Measurements from ENCODE around the gene PRDM2.

PRDM2 gene

DNA sequence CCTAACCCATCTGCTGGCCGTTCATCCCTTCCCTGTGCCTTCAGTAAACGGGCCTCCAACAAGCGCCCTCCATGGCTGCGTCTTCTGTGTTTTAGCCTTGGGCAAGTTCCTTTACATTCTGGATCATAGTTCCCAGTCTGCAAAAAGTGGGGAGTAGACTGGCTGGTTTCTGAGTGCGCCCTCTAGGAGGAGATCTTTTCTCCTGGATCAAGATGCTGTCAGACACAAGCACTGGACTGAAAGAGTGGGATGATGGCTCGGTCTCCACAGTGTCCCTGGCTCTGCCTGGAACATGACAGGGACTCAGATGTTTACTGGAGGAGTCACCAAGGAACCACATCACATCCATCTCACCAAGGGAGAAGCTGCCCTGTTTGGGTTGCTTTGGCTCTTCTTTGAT is 88.8 kb downstream of the PRDM2 start:
- no peak for ATAC-seq
- TF ChIP-seq ISL1 (CRISPR knock-in tag; IDR thresholded peaks at IDR 0.05) (no peak), ZC3H10 (CRISPR knock-in tag; IDR thresholded peaks at IDR 0.05) (no peak)

DNA sequence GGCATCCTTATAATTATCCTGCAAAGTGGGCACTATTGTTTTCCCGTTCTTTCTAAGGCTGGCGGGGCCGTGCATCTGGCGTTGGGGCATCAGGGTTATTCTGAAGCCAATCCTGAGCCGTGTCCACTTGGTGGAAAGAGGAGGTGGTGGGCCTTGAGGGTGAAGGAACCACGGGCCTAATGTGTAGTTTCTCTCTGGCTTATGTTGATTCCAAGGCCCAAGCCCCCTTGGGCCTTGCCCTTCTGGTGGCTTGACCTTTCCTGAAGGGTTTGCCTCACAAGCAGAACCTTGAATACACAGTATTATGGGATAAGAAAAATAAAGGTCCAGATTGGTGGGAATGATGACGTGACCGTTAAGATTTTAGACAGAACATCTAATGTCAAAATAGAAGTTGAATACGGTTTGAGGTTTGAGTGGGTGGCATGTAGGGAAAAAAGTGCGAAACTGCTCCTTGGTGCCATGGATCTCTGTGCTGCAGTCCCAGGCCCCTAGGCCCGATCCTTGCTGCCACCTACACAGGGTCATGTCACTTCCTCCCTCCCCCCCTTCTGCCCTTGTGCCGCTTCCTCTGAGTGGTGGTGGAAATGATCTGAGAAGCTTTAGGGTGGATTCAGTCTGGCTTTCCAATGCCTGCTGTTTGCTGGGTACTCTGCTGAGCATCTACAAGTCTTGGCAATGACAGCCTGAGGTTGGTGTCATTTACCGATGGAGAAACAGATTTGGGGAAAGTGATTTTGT is 90.5 kb downstream of the PRDM2 start:
- TF ChIP-seq ARNTL (CRISPR knock-in tag; IDR thresholded peaks at IDR 0.05; ENCODE audit: borderline replicate concordance, low read depth) (no peak), ZNF565 (CRISPR knock-in tag; conservative IDR thresholded peaks at IDR 0.05; ENCODE audit: low read depth) (no peak), PPARA (CRISPR knock-in tag; IDR thresholded peaks at IDR 0.05; ENCODE audit: borderline replicate concordance) (no peak)
- TF ChIP-seq, protein P1, sequence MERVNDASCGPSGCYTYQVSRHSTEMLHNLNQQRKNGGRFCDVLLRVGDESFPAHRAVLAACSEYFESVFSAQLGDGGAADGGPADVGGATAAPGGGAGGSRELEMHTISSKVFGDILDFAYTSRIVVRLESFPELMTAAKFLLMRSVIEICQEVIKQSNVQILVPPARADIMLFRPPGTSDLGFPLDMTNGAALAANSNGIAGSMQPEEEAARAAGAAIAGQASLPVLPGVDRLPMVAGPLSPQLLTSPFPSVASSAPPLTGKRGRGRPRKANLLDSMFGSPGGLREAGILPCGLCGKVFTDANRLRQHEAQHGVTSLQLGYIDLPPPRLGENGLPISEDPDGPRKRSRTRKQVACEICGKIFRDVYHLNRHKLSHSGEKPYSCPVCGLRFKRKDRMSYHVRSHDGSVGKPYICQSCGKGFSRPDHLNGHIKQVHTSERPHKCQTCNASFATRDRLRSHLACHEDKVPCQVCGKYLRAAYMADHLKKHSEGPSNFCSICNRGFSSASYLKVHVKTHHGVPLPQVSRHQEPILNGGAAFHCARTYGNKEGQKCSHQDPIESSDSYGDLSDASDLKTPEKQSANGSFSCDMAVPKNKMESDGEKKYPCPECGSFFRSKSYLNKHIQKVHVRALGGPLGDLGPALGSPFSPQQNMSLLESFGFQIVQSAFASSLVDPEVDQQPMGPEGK (CRISPR knock-in tag; IDR thresholded peaks at IDR 0.05; ENCODE audit: borderline replicate concordance) = no peak
- TF ChIP-seq, protein P2, sequence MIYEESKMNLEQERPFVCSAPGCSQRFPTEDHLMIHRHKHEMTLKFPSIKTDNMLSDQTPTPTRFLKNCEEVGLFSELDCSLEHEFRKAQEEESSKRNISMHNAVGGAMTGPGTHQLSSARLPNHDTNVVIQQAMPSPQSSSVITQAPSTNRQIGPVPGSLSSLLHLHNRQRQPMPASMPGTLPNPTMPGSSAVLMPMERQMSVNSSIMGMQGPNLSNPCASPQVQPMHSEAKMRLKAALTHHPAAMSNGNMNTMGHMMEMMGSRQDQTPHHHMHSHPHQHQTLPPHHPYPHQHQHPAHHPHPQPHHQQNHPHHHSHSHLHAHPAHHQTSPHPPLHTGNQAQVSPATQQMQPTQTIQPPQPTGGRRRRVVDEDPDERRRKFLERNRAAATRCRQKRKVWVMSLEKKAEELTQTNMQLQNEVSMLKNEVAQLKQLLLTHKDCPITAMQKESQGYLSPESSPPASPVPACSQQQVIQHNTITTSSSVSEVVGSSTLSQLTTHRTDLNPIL (CRISPR knock-in tag; IDR thresholded peaks at IDR 0.05; ENCODE audit: low read depth) = no peak
- TF ChIP-seq, protein P3, sequence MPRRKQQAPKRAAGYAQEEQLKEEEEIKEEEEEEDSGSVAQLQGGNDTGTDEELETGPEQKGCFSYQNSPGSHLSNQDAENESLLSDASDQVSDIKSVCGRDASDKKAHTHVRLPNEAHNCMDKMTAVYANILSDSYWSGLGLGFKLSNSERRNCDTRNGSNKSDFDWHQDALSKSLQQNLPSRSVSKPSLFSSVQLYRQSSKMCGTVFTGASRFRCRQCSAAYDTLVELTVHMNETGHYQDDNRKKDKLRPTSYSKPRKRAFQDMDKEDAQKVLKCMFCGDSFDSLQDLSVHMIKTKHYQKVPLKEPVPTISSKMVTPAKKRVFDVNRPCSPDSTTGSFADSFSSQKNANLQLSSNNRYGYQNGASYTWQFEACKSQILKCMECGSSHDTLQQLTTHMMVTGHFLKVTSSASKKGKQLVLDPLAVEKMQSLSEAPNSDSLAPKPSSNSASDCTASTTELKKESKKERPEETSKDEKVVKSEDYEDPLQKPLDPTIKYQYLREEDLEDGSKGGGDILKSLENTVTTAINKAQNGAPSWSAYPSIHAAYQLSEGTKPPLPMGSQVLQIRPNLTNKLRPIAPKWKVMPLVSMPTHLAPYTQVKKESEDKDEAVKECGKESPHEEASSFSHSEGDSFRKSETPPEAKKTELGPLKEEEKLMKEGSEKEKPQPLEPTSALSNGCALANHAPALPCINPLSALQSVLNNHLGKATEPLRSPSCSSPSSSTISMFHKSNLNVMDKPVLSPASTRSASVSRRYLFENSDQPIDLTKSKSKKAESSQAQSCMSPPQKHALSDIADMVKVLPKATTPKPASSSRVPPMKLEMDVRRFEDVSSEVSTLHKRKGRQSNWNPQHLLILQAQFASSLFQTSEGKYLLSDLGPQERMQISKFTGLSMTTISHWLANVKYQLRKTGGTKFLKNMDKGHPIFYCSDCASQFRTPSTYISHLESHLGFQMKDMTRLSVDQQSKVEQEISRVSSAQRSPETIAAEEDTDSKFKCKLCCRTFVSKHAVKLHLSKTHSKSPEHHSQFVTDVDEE (CRISPR knock-in tag; IDR thresholded peaks at IDR 0.05) = no peak
- TF ChIP-seq, protein P4, sequence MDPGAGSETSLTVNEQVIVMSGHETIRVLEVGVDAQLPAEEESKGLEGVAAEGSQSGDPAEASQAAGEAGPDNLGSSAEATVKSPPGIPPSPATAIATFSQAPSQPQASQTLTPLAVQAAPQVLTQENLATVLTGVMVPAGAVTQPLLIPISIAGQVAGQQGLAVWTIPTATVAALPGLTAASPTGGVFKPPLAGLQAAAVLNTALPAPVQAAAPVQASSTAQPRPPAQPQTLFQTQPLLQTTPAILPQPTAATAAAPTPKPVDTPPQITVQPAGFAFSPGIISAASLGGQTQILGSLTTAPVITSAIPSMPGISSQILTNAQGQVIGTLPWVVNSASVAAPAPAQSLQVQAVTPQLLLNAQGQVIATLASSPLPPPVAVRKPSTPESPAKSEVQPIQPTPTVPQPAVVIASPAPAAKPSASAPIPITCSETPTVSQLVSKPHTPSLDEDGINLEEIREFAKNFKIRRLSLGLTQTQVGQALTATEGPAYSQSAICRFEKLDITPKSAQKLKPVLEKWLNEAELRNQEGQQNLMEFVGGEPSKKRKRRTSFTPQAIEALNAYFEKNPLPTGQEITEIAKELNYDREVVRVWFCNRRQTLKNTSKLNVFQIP (CRISPR knock-in tag; IDR thresholded peaks at IDR 0.05; ENCODE audit: borderline replicate concordance, low read depth) = no peak
- no peak for ATAC-seq

DNA sequence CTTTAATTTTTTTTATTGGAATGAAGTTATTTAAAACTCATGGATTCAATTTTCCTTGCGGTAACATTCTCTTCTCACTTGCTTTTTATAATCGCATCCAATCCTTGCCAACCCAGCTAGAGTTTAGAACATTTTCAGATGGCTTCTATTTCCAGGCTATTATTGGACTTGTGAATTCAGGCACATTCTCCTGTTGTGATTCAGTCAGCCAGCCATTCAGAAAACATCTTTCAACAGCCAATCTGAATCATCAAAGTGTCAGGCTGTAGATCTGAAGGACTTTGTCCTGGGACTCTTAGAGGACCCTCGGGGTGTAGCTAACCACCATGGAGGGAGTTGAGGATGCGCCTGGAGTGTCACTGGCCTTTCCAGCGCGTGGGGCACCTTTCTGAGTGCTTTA is 92.4 kb downstream of the PRDM2 start:
- ATAC-seq = peak; percentile 21; the same call in 1 of the 3 replicates
- TF ChIP-seq ARNTL (CRISPR knock-in tag; IDR thresholded peaks at IDR 0.05; ENCODE audit: borderline replicate concordance, low read depth) (no peak), RARB (CRISPR knock-in tag; IDR thresholded peaks at IDR 0.05) (no peak), ZFP30 (CRISPR knock-in tag; IDR thresholded peaks at IDR 0.05) (no peak), ZFP3 (CRISPR knock-in tag; IDR thresholded peaks at IDR 0.05) (no peak), SNAI2 (CRISPR knock-in tag; IDR thresholded peaks at IDR 0.05) (no peak), TOX (CRISPR knock-in tag; IDR thresholded peaks at IDR 0.05; ENCODE audit: borderline replicate concordance) (no peak), ZC3H10 (CRISPR knock-in tag; IDR thresholded peaks at IDR 0.05) (no peak), PPARA (CRISPR knock-in tag; IDR thresholded peaks at IDR 0.05; ENCODE audit: borderline replicate concordance) (no peak)
- TF ChIP-seq, protein P5, sequence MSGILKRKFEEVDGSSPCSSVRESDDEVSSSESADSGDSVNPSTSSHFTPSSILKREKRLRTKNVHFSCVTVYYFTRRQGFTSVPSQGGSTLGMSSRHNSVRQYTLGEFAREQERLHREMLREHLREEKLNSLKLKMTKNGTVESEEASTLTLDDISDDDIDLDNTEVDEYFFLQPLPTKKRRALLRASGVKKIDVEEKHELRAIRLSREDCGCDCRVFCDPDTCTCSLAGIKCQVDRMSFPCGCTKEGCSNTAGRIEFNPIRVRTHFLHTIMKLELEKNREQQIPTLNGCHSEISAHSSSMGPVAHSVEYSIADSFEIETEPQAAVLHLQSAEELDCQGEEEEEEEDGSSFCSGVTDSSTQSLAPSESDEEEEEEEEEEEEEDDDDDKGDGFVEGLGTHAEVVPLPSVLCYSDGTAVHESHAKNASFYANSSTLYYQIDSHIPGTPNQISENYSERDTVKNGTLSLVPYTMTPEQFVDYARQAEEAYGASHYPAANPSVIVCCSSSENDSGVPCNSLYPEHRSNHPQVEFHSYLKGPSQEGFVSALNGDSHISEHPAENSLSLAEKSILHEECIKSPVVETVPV (CRISPR knock-in tag; IDR thresholded peaks at IDR 0.05) = no peak

DNA sequence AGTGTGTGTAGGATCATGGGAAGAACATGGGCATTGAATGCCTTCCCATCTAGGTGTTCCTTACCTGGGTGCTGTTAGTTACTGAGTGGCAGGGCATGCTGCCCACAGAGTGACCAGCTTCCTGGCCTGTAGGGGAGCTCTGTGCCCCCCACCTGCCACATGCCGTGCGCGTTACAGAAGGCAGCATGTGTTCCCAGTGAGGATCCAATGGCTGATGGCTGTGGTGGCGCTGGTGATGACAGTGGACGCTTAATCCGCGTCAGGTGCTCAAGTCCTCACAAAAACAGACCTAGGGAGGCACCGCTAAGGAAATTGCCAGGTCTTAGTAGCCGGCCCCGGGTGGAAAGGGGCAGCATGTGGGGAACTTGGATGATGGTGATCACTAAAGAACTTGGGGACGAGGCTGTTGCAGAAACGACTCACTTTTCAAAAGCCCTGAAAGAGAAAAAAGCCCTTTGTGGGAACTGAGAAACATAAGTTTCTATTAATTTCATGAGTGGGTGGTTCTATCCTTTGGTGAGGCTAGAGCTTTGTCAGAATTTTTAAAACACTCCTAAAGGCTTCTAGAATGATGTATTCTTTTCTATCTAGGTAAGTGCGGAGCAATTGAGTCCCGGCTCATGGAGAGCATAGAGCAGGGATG is 93.2 kb downstream of the PRDM2 start:
- TF ChIP-seq ZFP30 (CRISPR knock-in tag; IDR thresholded peaks at IDR 0.05) = no peak
- no peak for TF ChIP-seq ZFP3 (CRISPR knock-in tag; IDR thresholded peaks at IDR 0.05)
- TF ChIP-seq TOX (CRISPR knock-in tag; IDR thresholded peaks at IDR 0.05; ENCODE audit: borderline replicate concordance) = no peak
- TF ChIP-seq CSDC2 (CRISPR knock-in tag; IDR thresholded peaks at IDR 0.05) = no peak
- no peak for TF ChIP-seq RARB (CRISPR knock-in tag; IDR thresholded peaks at IDR 0.05)
- TF ChIP-seq ZC3H10 (CRISPR knock-in tag; IDR thresholded peaks at IDR 0.05) = no peak
- TF ChIP-seq TCF4 (CRISPR knock-in tag; IDR thresholded peaks at IDR 0.05; ENCODE audit: borderline replicate concordance) = no peak
- TF ChIP-seq ZNF8 (CRISPR knock-in tag; IDR thresholded peaks at IDR 0.05) = no peak
- TF ChIP-seq ARNTL (CRISPR knock-in tag; IDR thresholded peaks at IDR 0.05; ENCODE audit: borderline replicate concordance, low read depth) = no peak
- TF ChIP-seq OSR1 (CRISPR knock-in tag; IDR thresholded peaks at IDR 0.05) = no peak
- TF ChIP-seq, protein P5 (CRISPR knock-in tag; IDR thresholded peaks at IDR 0.05) = no peak
- no peak for TF ChIP-seq ISL1 (CRISPR knock-in tag; IDR thresholded peaks at IDR 0.05)
- TF ChIP-seq, protein P1 (CRISPR knock-in tag; IDR thresholded peaks at IDR 0.05; ENCODE audit: borderline replicate concordance) = no peak
- no peak for TF ChIP-seq SNAI2 (CRISPR knock-in tag; IDR thresholded peaks at IDR 0.05)
- no peak for ATAC-seq

All from SK-N-SH treated with all-trans-retinoic acid at 6 μM for 48 hours (cell line).